ENCODE results near the gene ZNF439. TPM values are rescaled to one million over a fixed set of nuclear protein-coding genes. Genes with fewer than 3 reads are reported as not detected.

ZNF439 gene
- total and polyA plus RNA-seq, 2 of the 13 experiments (the other 11 are each of a cell fraction or from before 2014, with no cell fraction given): 2.9 to 4.9 TPM

- no peak; the same call in 1 of the 2 replicates for TF ChIP-seq RFXAP (CRISPR knock-in tag; IDR thresholded peaks at IDR 0.05; ENCODE audit: borderline replicate concordance)
- no peak for TF ChIP-seq ETS1 (CRISPR knock-in tag; IDR thresholded peaks at IDR 0.05)
- no peak for TF ChIP-seq NCOA5 (CRISPR knock-in tag; IDR thresholded peaks at IDR 0.05)
- 0 out of 2 replicates have a peak, but pooled peaks have one; percentile 61 for TF ChIP-seq FIP1L1 (IDR thresholded peaks at IDR 0.05; ENCODE audit: borderline replicate concordance, insufficient read depth, low read depth, low read length)
- TF ChIP-seq NAIF1 (CRISPR knock-in tag; IDR thresholded peaks at IDR 0.05; ENCODE audit: borderline replicate concordance): peak; percentile 57; the same call in 1 of the 2 replicates
- peak; percentile 45 for TF ChIP-seq IKZF4 (CRISPR knock-in tag; IDR thresholded peaks at IDR 0.05; ENCODE audit: borderline replicate concordance, low read depth, not compliant biosample characterization)
- no peak for TF ChIP-seq KDM1A (CRISPR knock-in tag; IDR thresholded peaks at IDR 0.05)
- no peak for TF ChIP-seq ZNF383 (CRISPR knock-in tag; IDR thresholded peaks at IDR 0.05; ENCODE audit: borderline replicate concordance)
- TF ChIP-seq TBX3 (IDR thresholded peaks at IDR 0.05; ENCODE audit: borderline replicate concordance): no peak
- peak; percentile 60 for TF ChIP-seq ZNF883 (CRISPR knock-in tag; IDR thresholded peaks at IDR 0.05; ENCODE audit: not compliant biosample characterization)
- no peak for TF ChIP-seq HNRNPK (IDR thresholded peaks at IDR 0.05; ENCODE audit: low read depth, low read length, poor library complexity, severe bottlenecking)
- TF ChIP-seq, protein P1, sequence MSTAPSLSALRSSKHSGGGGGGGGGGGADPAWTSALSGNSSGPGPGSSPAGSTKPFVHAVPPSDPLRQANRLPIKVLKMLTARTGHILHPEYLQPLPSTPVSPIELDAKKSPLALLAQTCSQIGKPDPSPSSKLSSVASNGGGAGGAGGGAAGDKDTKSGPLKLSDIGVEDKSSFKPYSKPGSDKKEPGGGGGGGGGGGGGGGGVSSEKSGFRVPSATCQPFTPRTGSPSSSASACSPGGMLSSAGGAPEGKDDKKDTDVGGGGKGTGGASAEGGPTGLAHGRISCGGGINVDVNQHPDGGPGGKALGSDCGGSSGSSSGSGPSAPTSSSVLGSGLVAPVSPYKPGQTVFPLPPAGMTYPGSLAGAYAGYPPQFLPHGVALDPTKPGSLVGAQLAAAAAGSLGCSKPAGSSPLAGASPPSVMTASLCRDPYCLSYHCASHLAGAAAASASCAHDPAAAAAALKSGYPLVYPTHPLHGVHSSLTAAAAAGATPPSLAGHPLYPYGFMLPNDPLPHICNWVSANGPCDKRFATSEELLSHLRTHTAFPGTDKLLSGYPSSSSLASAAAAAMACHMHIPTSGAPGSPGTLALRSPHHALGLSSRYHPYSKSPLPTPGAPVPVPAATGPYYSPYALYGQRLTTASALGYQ (CRISPR knock-in tag; IDR thresholded peaks at IDR 0.05): no peak
- TF ChIP-seq ZBTB38 (CRISPR knock-in tag; IDR thresholded peaks at IDR 0.05): 0 out of 2 replicates have a peak, but pooled peaks have one; percentile 32
- no peak for TF ChIP-seq ZNF367 (CRISPR knock-in tag; IDR thresholded peaks at IDR 0.05; ENCODE audit: borderline replicate concordance)
- TF ChIP-seq RFXANK (CRISPR knock-in tag; IDR thresholded peaks at IDR 0.05): no peak
- TF ChIP-seq, protein P2, sequence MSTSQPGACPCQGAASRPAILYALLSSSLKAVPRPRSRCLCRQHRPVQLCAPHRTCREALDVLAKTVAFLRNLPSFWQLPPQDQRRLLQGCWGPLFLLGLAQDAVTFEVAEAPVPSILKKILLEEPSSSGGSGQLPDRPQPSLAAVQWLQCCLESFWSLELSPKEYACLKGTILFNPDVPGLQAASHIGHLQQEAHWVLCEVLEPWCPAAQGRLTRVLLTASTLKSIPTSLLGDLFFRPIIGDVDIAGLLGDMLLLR (CRISPR knock-in tag; IDR thresholded peaks at IDR 0.05): peak; percentile 66; the same call in 1 of the 2 replicates
- no peak for TF ChIP-seq NCOR1 (IDR thresholded peaks at IDR 0.05; ENCODE audit: borderline replicate concordance, low read length)
- TF ChIP-seq, protein P3, sequence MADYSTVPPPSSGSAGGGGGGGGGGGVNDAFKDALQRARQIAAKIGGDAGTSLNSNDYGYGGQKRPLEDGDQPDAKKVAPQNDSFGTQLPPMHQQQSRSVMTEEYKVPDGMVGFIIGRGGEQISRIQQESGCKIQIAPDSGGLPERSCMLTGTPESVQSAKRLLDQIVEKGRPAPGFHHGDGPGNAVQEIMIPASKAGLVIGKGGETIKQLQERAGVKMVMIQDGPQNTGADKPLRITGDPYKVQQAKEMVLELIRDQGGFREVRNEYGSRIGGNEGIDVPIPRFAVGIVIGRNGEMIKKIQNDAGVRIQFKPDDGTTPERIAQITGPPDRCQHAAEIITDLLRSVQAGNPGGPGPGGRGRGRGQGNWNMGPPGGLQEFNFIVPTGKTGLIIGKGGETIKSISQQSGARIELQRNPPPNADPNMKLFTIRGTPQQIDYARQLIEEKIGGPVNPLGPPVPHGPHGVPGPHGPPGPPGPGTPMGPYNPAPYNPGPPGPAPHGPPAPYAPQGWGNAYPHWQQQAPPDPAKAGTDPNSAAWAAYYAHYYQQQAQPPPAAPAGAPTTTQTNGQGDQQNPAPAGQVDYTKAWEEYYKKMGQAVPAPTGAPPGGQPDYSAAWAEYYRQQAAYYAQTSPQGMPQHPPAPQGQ (CRISPR knock-in tag; IDR thresholded peaks at IDR 0.05; ENCODE audit: borderline replicate concordance): peak; percentile 88; the same call in 1 of the 2 replicates
- no peak for TF ChIP-seq FOXK2 (IDR thresholded peaks at IDR 0.05)
- TF ChIP-seq ASH2L (IDR thresholded peaks at IDR 0.05; ENCODE audit: insufficient read length, low read depth, low read length): peak; percentile 74
- no peak for TF ChIP-seq ZNF34 (CRISPR knock-in tag; IDR thresholded peaks at IDR 0.05; ENCODE audit: borderline replicate concordance)
- no peak for TF ChIP-seq ZNF737 (CRISPR knock-in tag; IDR thresholded peaks at IDR 0.05; ENCODE audit: borderline replicate concordance)
- TF ChIP-seq CHD2 (IDR thresholded peaks at IDR 0.05; ENCODE audit: low read depth, low read length): peak; percentile 59; the same call in 1 of the 2 replicates
Observed at GRCh38 chr19:11814029-11814699, 34.4 kb upstream of the ZNF439 start, which contains the start of gene ZNF440 (continued).
